Measurements from ENCODE around the gene BACH1.
"Not testable (repeated sequence)": the region's sequence is repeated elsewhere in the genome, so short reads cannot be mapped to it uniquely, and the experiment has no call there.

The BACH1 gene

GRCh38 chr21:29298348-29299045 is at the start of gene BACH1:
BACH1 (plus strand) TSS chr21:29298922; CDS start chr21:29321281, 22,359 bp downstream.
- DNase-seq: peak; percentile 71

DNA sequence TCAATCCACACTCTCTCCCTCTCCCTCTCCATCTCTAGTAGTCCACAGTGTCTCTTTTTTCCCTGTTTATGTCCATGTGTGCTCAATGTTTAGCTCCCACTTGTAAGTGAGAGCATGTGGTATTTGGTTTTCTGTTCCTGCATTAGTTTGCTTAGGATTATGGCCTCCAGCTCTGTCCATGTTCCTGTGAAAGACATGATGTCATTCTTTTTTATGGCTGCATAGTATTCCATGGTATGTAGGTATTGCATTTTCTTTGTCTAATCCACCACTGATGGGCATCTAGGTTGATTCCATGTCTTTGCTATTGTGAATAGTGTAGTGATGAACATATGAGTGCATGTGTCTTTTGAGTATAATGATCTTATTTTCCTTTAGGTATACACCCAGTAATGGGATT is 49.4 kb upstream of the BACH1 start:
- DNase-seq: not testable (repeated sequence)

DNA sequence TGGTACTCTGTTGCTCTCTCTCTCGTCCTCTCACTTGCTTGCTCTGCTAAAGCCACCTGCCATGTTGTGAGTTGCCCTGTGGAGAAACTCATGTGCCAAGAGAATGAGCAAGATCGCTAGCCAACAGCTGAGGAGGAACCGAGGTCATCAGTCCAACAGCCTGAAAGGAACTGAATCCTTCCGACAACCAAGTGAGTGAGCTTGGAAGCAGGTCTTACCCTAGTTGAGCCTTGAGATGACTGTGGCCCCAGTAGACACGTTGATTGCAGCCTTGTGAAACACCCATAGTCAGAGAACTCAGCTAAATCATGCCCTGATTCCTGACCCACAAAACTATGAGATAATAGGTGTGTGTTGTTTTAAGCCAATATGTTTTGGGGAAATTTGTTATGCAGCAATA is 48.1 kb upstream of the BACH1 start:
- DNase-seq: no peak

GRCh38 chr21:29253861-29254260 is 44.9 kb upstream of the BACH1 start:
- not testable (repeated sequence) for DNase-seq

DNA sequence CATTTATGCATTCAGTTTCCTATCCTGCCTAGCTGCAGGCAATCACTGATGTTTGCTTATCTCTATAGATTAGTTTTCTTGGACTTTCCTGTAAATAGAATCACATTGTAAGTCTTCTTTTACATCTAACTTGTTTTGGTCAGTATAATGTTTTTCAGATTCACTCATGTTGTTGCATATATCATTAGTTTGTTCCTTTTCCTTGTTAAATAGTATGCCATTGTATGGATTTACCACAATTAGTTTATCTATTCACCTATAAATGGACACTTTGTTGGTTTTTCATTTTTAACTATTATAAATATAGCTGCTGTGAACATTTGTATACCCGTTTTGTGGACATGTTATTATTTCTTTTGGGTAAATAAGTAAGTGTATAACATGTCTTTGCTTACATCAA is 44.2 kb upstream of the BACH1 start:
- no peak for DNase-seq

GRCh38 chr21:29256126-29256910 is 42.4 kb upstream of the BACH1 start:
- no peak for DNase-seq

DNA sequence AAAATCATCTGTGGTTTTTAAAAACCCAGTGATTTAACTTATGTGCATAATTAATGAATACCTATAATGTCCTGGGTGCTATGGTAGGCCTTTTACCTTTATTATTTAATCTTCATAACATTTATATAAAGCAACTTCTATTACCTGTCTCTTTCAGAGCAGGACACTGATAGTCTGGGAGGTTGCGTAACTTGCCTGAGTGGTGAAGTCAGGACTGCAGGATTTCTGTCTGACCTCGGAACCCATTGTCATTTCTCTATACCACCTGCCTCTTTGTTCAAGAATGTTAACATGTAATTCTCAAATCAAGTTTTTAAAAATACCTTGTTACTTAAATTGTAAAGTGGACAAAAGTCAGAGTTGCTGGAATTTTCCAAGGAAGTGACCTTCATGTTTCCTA is 41.0 kb upstream of the BACH1 start:
- DNase-seq: no peak

- no peak for DNase-seq
Observed at GRCh38 chr21:29258626-29259338, 39.9 kb upstream of the BACH1 start.

GRCh38 chr21:29260461-29260860 is 38.3 kb upstream of the BACH1 start:
- DNase-seq: no peak

DNA sequence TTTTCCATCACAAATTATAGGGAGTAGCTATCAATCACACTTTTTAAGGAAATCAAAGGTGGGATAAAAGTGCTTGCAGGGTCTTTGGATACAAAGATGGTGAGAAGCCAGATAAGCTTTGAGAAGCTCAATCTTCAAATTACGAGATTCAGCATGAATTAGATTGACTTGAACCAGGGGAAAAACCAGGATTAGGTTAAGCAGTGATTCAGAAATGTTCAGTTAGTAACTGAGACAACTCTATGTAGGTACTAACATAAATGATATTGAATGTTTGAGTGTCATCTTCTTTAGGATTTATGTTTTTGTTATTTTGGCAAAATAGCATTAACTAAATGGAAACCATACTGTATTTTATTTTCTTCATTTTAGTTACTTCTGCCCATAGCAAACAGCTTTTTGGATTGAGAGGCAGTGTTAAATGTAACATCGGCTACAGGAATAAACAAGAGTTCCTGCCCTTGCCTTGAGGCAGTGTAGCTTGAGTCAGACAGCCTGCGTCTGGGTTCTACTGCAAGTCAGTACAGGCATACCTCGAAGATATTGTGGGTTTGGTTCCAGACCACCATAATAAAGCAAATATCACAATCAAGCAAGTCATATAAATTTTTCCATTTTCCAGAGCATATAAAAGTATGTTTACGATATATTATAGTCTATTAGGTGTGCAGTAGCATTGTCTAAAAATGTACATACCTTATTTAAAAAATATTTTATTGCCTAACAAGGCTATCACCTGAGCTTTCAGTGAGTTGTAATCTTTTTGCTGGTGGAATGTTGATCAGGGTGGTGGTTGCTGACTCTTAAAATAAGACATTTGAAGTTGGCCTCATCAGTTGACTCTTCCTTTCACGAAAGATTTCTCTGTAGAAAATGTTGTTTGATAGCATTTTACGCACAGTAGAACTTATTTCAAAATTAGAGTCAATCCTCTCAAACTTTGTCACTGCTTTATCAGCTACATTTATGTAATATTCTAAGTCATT is 36.9 kb upstream of the BACH1 start:
- DNase-seq: no peak

- no peak for DNase-seq
Observed at GRCh38 chr21:29264721-29265120, 34.0 kb upstream of the BACH1 start.

- no peak for DNase-seq
Observed at GRCh38 chr21:29265690-29266479, 32.8 kb upstream of the BACH1 start.

- DNase-seq: no peak
Observed at GRCh38 chr21:29267666-29268065, 31.1 kb upstream of the BACH1 start.

- no peak for DNase-seq
Observed at GRCh38 chr21:29271927-29272333, 26.8 kb upstream of the BACH1 start.

DNA sequence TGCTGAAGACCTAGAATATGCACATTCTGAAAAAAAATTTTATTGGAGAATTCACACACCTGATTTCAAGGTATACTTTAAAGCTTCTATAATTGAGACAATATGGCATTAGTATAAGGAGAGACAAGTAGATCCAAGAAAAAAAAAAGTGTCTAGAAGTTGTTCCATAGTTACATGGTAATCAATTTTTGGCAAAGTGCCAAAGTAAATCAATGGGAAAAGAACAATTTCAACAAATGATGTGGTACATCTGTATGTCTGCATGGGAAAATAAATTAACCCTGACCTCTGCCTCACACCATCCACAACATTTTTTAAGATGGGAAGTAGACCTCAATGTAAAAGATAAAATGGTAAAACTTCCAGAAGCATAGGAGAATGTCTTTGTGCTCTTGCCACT is 21.3 kb upstream of the BACH1 start:
- no peak for DNase-seq

DNA sequence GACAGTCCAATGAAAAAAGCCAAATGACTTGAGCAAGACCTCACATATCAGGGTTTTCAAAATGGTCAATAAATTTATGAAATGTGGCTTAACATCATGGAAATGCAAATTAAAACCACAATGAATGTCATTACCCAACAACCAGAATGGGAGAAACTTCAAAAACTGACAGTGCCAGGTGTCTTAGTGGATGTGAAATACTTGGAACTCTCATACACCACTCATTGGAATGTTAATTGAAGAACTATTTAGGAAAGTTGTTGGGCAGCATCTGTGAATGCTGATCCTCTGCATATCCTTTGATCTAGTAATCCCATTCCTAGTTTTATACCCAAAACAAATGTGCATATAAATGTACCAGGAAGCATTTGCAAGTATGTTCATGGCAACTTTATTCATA is 19.2 kb upstream of the BACH1 start:
- no peak for DNase-seq

DNA sequence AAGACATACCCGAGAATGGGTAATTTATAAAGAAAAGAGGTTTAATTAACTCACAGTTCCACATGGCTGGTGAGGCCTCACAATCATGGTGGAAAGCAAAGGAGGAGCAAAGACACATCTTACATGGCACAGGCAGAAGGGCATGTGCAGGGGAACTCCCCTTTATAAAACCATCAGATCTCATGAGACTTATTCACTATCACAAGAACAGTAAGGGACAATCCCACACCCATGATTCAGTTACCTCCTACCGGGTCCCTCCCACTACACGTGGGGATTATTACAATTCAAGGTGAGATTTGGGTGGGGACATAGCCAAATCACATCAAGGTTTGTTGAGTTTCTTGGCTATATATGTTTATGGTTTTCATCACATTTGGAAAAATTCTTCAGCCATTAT is 16.9 kb upstream of the BACH1 start:
- not testable (repeated sequence) for DNase-seq

DNA sequence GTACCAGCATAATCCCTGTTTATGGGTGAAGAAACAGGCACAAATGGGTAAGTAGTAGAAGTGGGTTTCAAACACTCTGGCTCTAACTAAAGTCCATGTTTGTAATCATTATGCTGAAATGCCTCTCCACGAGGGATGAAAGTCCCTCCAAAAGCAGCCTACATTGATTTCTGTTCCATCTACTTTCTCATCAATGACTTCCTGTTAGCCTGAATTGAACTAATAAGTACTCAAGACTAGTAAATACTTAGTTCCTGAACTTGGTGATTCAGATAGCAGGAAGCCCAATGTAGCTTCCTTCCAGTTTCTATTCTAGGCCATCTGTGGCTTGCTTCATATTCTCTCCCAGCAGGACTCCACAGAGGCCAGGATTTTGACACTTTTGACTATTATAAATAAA is 11.3 kb upstream of the BACH1 start:
- DNase-seq: no peak

- no peak for DNase-seq
Observed at GRCh38 chr21:29288239-29288638, 10.5 kb upstream of the BACH1 start.

- DNase-seq: no peak
Observed at GRCh38 chr21:29289317-29289716, 9.4 kb upstream of the BACH1 start.

- DNase-seq: no peak
Observed at GRCh38 chr21:29290240-29290639, 8.5 kb upstream of the BACH1 start.

DNA sequence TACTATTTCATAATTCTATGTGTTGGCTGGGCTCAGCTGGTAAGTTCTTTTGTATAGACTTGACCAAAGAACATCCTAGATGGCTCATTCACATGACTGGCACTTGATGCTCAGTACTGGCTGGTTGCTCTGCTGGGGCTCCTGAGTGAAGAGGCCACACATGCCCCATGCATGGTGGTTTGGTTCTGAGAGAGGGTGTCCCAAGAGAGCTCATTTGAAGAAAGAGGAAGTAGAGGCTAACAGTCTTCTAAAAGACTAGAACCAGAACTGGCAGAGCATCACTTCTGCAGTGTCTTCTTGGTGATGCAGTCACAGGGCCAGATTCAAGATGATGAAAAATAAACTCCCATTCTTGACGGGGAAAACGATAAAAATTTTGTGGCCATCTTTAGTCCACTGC is 5.2 kb upstream of the BACH1 start:
- no peak for DNase-seq

Data from NCI-H510A (cell line).